Panc1 (cell line): Measurements from ENCODE around the gene MAF.

Experiments
- CTCF ChIP-seq: fragments of 450-650 bp; IDR thresholded peaks from 2 replicates; pipeline ENCODE4 v1.5.1; 2017; ENCODE audit warnings: mild to moderate bottlenecking
- TCF7L2 ChIP-seq: IDR thresholded peaks from 2 replicates; pipeline ENCODE4 v1.6.1; 2011; ENCODE audit warnings: mild to moderate bottlenecking, low read depth, low read length, inconsistent platforms
- TF ChIP-seq, protein P1 (sequence below), 2 experiments: IDR thresholded peaks; 2 replicates each; pipeline ENCODE4 v1.6.1; 2011 to 2012; ENCODE audit warnings: low read depth in 2 of 2, control low read depth in 1 of 2, low read length in 1 of 2, mild to moderate bottlenecking in 1 of 2, moderate library complexity in 1 of 2; ENCODE audit not compliant: insufficient read depth in 1 of 2

GRCh38 chr16:79561729-79562128 lies 38.8 kb downstream of the MAF start:
- TF ChIP-seq CTCF (no peak), TCF7L2 (no peak)
- TF ChIP-seq, protein P1, sequence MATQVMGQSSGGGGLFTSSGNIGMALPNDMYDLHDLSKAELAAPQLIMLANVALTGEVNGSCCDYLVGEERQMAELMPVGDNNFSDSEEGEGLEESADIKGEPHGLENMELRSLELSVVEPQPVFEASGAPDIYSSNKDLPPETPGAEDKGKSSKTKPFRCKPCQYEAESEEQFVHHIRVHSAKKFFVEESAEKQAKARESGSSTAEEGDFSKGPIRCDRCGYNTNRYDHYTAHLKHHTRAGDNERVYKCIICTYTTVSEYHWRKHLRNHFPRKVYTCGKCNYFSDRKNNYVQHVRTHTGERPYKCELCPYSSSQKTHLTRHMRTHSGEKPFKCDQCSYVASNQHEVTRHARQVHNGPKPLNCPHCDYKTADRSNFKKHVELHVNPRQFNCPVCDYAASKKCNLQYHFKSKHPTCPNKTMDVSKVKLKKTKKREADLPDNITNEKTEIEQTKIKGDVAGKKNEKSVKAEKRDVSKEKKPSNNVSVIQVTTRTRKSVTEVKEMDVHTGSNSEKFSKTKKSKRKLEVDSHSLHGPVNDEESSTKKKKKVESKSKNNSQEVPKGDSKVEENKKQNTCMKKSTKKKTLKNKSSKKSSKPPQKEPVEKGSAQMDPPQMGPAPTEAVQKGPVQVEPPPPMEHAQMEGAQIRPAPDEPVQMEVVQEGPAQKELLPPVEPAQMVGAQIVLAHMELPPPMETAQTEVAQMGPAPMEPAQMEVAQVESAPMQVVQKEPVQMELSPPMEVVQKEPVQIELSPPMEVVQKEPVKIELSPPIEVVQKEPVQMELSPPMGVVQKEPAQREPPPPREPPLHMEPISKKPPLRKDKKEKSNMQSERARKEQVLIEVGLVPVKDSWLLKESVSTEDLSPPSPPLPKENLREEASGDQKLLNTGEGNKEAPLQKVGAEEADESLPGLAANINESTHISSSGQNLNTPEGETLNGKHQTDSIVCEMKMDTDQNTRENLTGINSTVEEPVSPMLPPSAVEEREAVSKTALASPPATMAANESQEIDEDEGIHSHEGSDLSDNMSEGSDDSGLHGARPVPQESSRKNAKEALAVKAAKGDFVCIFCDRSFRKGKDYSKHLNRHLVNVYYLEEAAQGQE (IDR thresholded peaks at IDR 0.05; ENCODE audit: insufficient read depth in 1 of 2, low read depth in 2 of 2, low read length in 1 of 2), result no peak
